ENCODE results near the gene SIPA1L2. TPM values are rescaled to one million over a fixed set of nuclear protein-coding genes. Genes with fewer than 3 reads are reported as not detected.

Gene SIPA1L2
- total RNA-seq, 1 donor from 2014 or later: 14.5 TPM

- Mint-ChIP-seq H3K36me3 (ENCODE audit: unreplicated experiment) (no peaks in the 10 kb centered on the region), H3K4me3 (ENCODE audit: unreplicated experiment) (no peak overlapping the region), H3K27me3 (ENCODE audit: unreplicated experiment) (no peaks in the 10 kb centered on the region), H3K4me1 (ENCODE audit: unreplicated experiment) (no peaks in the 10 kb centered on the region), H3K9me3 (ENCODE audit: unreplicated experiment) (no peaks in the 10 kb centered on the region), H3K27ac (ENCODE audit: unreplicated experiment) (no peak overlapping the region)
- TF ChIP-seq CTCF (IDR thresholded peaks at IDR 0.05): no peak
- DNase-seq (ENCODE audit: extremely low spot score, unreplicated experiment): no peak
These were observed 14.3 kb upstream of the SIPA1L2 start for GRCh38 chr1:232644209-232644608.

- Mint-ChIP-seq H3K9me3 (ENCODE audit: unreplicated experiment) (no peaks in the 10 kb centered on the region), H3K4me1 (ENCODE audit: unreplicated experiment) (no peaks in the 10 kb centered on the region), H3K4me3 (ENCODE audit: unreplicated experiment) (no peak overlapping the region), H3K36me3 (ENCODE audit: unreplicated experiment) (no peaks in the 10 kb centered on the region), H3K27ac (ENCODE audit: unreplicated experiment) (no peak overlapping the region), H3K27me3 (ENCODE audit: unreplicated experiment) (no peaks in the 10 kb centered on the region)
- TF ChIP-seq CTCF (IDR thresholded peaks at IDR 0.05): no peak
- no peak for DNase-seq (ENCODE audit: extremely low spot score, unreplicated experiment)
These were observed 13.3 kb upstream of the SIPA1L2 start for GRCh38 chr1:232643251-232643650.

GRCh38 chr1:232641507-232641906, 11.6 kb upstream of the SIPA1L2 start:
- no peaks in the 10 kb centered on the region for H3K27me3 Mint-ChIP-seq (ENCODE audit: unreplicated experiment)
- DNase-seq (ENCODE audit: extremely low spot score, unreplicated experiment): no peak
- TF ChIP-seq CTCF (IDR thresholded peaks at IDR 0.05): no peak

GRCh38 chr1:232636799-232637198, 6.9 kb upstream of the SIPA1L2 start:
- Mint-ChIP-seq H3K4me3 (ENCODE audit: unreplicated experiment) (no peak overlapping the region), H3K27me3 (ENCODE audit: unreplicated experiment) (no peaks in the 10 kb centered on the region), H3K9me3 (ENCODE audit: unreplicated experiment) (no peaks in the 10 kb centered on the region), H3K36me3 (ENCODE audit: unreplicated experiment) (no peaks in the 10 kb centered on the region), H3K27ac (ENCODE audit: unreplicated experiment) (no peak overlapping the region), H3K4me1 (ENCODE audit: unreplicated experiment) (no peaks in the 10 kb centered on the region)
- no peak for TF ChIP-seq CTCF (IDR thresholded peaks at IDR 0.05)
- DNase-seq (ENCODE audit: extremely low spot score, unreplicated experiment): no peak

More at GRCh38 chr1:232641507-232641906, 11.6 kb upstream of the SIPA1L2 start:
- Mint-ChIP-seq H3K27ac (ENCODE audit: unreplicated experiment) (no peak overlapping the region), H3K9me3 (ENCODE audit: unreplicated experiment) (no peaks in the 10 kb centered on the region), H3K4me3 (ENCODE audit: unreplicated experiment) (no peak overlapping the region), H3K4me1 (ENCODE audit: unreplicated experiment) (no peaks in the 10 kb centered on the region), H3K36me3 (ENCODE audit: unreplicated experiment) (no peaks in the 10 kb centered on the region)

- DNase-seq (ENCODE audit: extremely low spot score, unreplicated experiment): no peak
- TF ChIP-seq CTCF (IDR thresholded peaks at IDR 0.05): peak; percentile 81
- H3K4me3 Mint-ChIP-seq (ENCODE audit: unreplicated experiment): no peak overlapping the region
- H3K27me3 Mint-ChIP-seq (ENCODE audit: unreplicated experiment): no peaks in the 10 kb centered on the region
- H3K27ac Mint-ChIP-seq (ENCODE audit: unreplicated experiment): no peak overlapping the region
- H3K9me3 Mint-ChIP-seq (ENCODE audit: unreplicated experiment): no peaks in the 10 kb centered on the region
- peaks cover 2% of the 10 kb centered on the region for H3K4me1 Mint-ChIP-seq (ENCODE audit: unreplicated experiment)
- no peaks in the 10 kb centered on the region for H3K36me3 Mint-ChIP-seq (ENCODE audit: unreplicated experiment)
These were observed 5.9 kb upstream of the SIPA1L2 start for GRCh38 chr1:232635778-232636356.

Measured in osteocyte (in vitro differentiated cells).